H9 (cell line): ENCODE data around the gene EPN3. TPM values are rescaled to one million over a fixed set of nuclear protein-coding genes. Genes with fewer than 3 reads are reported as not detected.

Source experiments
- DNase-seq: peaks from one replicate; pipeline ENCODE4 v3.0.0-alpha.2; 2017
- H2AFZ ChIP-seq: one replicate; pipeline ENCODE4 v1.6.1; 2013; ENCODE audit warnings: mild to moderate bottlenecking, low read length, control low read depth, moderate library complexity
- H2AK5ac ChIP-seq: 2 replicates; pipeline ENCODE4 v1.6.1; 2013; ENCODE audit warnings: low read length, control low read depth, mixed read lengths; ENCODE audit not compliant: insufficient read length
- H2BK120ac ChIP-seq: one replicate; pipeline ENCODE4 v1.6.1; 2013; ENCODE audit warnings: low read depth, mild to moderate bottlenecking, low read length, control low read depth, inconsistent platforms; ENCODE audit not compliant: poor library complexity, severe bottlenecking
- H2BK12ac ChIP-seq: 2 replicates; pipeline ENCODE4 v1.6.1; 2013; ENCODE audit warnings: low read length, control low read depth, mixed read lengths, low read depth; ENCODE audit not compliant: insufficient read length
- H2BK15ac ChIP-seq: 2 replicates; pipeline ENCODE4 v1.6.1; 2013; ENCODE audit warnings: low read depth, low read length, control low read depth
- H2BK20ac ChIP-seq: one replicate; pipeline ENCODE4 v1.6.1; 2013; ENCODE audit warnings: low read depth, mild to moderate bottlenecking, low read length, control low read depth, inconsistent platforms; ENCODE audit not compliant: poor library complexity, severe bottlenecking
- H2BK5ac ChIP-seq: 2 replicates; pipeline ENCODE4 v1.6.1; 2013; ENCODE audit warnings: low read length, control low read depth, mixed read lengths; ENCODE audit not compliant: insufficient read length
- H3K14ac ChIP-seq: 2 replicates; pipeline ENCODE4 v1.6.1; 2013; ENCODE audit warnings: low read length, control low read depth; ENCODE audit not compliant: insufficient read depth
- H3K18ac ChIP-seq: 2 replicates; pipeline ENCODE4 v1.6.1; 2013; ENCODE audit warnings: low read depth, mild to moderate bottlenecking, mixed read lengths, low read length, control low read depth; ENCODE audit not compliant: insufficient read length
- H3K23ac ChIP-seq: 2 replicates; pipeline ENCODE4 v1.6.1; 2013; ENCODE audit warnings: low read length, control low read depth, mixed read lengths, low read depth; ENCODE audit not compliant: insufficient read length
- H3K23me2 ChIP-seq: 2 replicates; pipeline ENCODE4 v1.6.1; 2013; ENCODE audit warnings: low read depth, mild to moderate bottlenecking, mixed read lengths, low read length, control low read depth; ENCODE audit not compliant: insufficient read length, poor library complexity, severe bottlenecking
- H3K27ac ChIP-seq: 2 replicates; pipeline ENCODE4 v1.5.1; 2013; ENCODE audit warnings: low read length, control low read depth, mixed read lengths, low read depth; ENCODE audit not compliant: insufficient read length
- H3K27me3 ChIP-seq: 2 replicates; pipeline ENCODE4 v1.6.1; 2013; ENCODE audit warnings: low read length, control low read depth, inconsistent platforms; ENCODE audit not compliant: insufficient read depth
- H3K4ac ChIP-seq: 2 replicates; pipeline ENCODE4 v1.6.1; 2013; ENCODE audit warnings: low read depth, mild to moderate bottlenecking, control low read depth, inconsistent platforms, low read length, moderate library complexity
- H3K4me1 ChIP-seq: 2 replicates; pipeline ENCODE4 v1.6.1; 2013; ENCODE audit warnings: low read length, control low read depth, inconsistent platforms; ENCODE audit not compliant: insufficient read depth
- H3K4me2 ChIP-seq: 2 replicates; pipeline ENCODE4 v1.6.1; 2013; ENCODE audit warnings: low read length, control low read depth, mixed read lengths; ENCODE audit not compliant: insufficient read length, insufficient read depth
- H3K56ac ChIP-seq: 2 replicates; pipeline ENCODE4 v1.6.1; 2013; ENCODE audit warnings: low read depth, mild to moderate bottlenecking, mixed read lengths, low read length, control low read depth; ENCODE audit not compliant: insufficient read length
- H3K79me1 ChIP-seq: 2 replicates; pipeline ENCODE4 v1.6.1; 2013; ENCODE audit warnings: low read depth, mild to moderate bottlenecking, moderate library complexity, low read length, control low read depth, inconsistent platforms; ENCODE audit not compliant: insufficient read depth, poor library complexity, severe bottlenecking
- H3K79me2 ChIP-seq: 2 replicates; pipeline ENCODE4 v1.6.1; 2013; ENCODE audit warnings: low read length, control low read depth, inconsistent platforms; ENCODE audit not compliant: insufficient read depth
- H3K9ac ChIP-seq: 2 replicates; pipeline ENCODE4 v1.6.1; 2013; ENCODE audit warnings: low read length, control low read depth, mixed read lengths; ENCODE audit not compliant: insufficient read length; ENCODE audit errors: extremely low read depth
- H3K9me3 ChIP-seq: one replicate; pipeline ENCODE4 v1.6.1; 2013; ENCODE audit warnings: low read depth, low read length, inconsistent platforms; ENCODE audit not compliant: control insufficient read depth
- H3T11ph ChIP-seq: one replicate; pipeline ENCODE4 v1.6.1; 2013; ENCODE audit warnings: mild to moderate bottlenecking, low read length, control low read depth, inconsistent platforms
- H4K20me1 ChIP-seq: one replicate; pipeline ENCODE4 v1.6.1; 2013; ENCODE audit not compliant: control insufficient read depth, insufficient read length, insufficient read depth
- H4K5ac ChIP-seq: 2 replicates; pipeline ENCODE4 v1.6.1; 2013; ENCODE audit warnings: low read depth, mild to moderate bottlenecking, mixed read lengths, low read length, control low read depth; ENCODE audit not compliant: insufficient read length
- H4K8ac ChIP-seq: replicated peaks from 2 replicates; pipeline ENCODE4 v1.6.1; 2013; ENCODE audit warnings: low read length, control low read depth, mixed read lengths, low read depth; ENCODE audit not compliant: insufficient read length
- H4K91ac ChIP-seq: 2 replicates; pipeline ENCODE4 v1.6.1; 2013; ENCODE audit warnings: low read depth, mild to moderate bottlenecking, moderate library complexity, mixed read lengths, low read length, control low read depth; ENCODE audit not compliant: insufficient read length
- H3K27ac Mint-ChIP-seq, 3 experiments: 2 replicates in 2 of 3; 3 replicates in 1 of 3; pipeline ENCODE4 v1.8.0; 2020 to 2021; ENCODE audit warnings: mixed read lengths in 3 of 3, mild to moderate bottlenecking in 1 of 3, moderate library complexity in 1 of 3
- H3K27me3 Mint-ChIP-seq: 2 replicates; pipeline ENCODE4 v1.8.0; 2021; ENCODE audit warnings: low read depth, mild to moderate bottlenecking, moderate library complexity, mixed read lengths
- H3K36me3 Mint-ChIP-seq, 3 experiments: 2 replicates in 2 of 3; 3 replicates in 1 of 3; pipeline ENCODE4 v1.8.0; 2020 to 2021; ENCODE audit warnings: low read depth in 3 of 3, mixed read lengths in 3 of 3; ENCODE audit not compliant: insufficient read depth in 1 of 3
- H3K4me1 Mint-ChIP-seq, 2 experiments: 2 replicates each; pipeline ENCODE4 v1.8.0; 2020; ENCODE audit warnings: mixed read lengths in 2 of 2
- H3K4me3 Mint-ChIP-seq, 2 experiments: 2 replicates in 1 of 2; 3 replicates in 1 of 2; pipeline ENCODE4 v1.8.0; 2020 to 2021; ENCODE audit warnings: mild to moderate bottlenecking in 2 of 2, mixed read lengths in 2 of 2, moderate library complexity in 1 of 2
- H3K9me3 Mint-ChIP-seq, 2 experiments: 2 replicates in 1 of 2; 3 replicates in 1 of 2; pipeline ENCODE4 v1.8.0; 2020; ENCODE audit warnings: mild to moderate bottlenecking in 2 of 2, mixed read lengths in 2 of 2, moderate library complexity in 1 of 2
- CTCF ChIP-seq: fragments of 200-600 bp; sonication (generic); conservative IDR thresholded peaks from 3 replicates; pipeline ENCODE4 v1.8.0; 2021; ENCODE audit warnings: antibody characterized with exemption, mild to moderate bottlenecking
- WGBS: extraction: QIAGEN DNeasy Blood & Tissue Kit; methylation state at CpG from one replicate; pipeline ENCODE4 v1.1.7; 2013; ENCODE audit warnings: missing lambda C conversion rate, low lambda C conversion rate, mixed read lengths; ENCODE audit not compliant: insufficient read length; ENCODE audit errors: extremely low coverage; 5-methylcytosine and 5-hydroxymethylcytosine counted together
- total RNA-seq: library from RNA; stranded (reverse); gene quantifications from 2 replicates; pipeline ENCODE4 v1.2.1, GENCODE V29; 2021

EPN3 gene
- total RNA-seq, 1 experiment from 2014 or later = 1.9 TPM

- Mint-ChIP-seq H3K9me3 (no peaks in the 10 kb centered on the region), H3K27me3 (peaks cover 57% of the 10 kb centered on the region), H3K36me3 (peaks cover 0 to 5% (median 2%) of the 10 kb centered on the region in 3 experiments; a peak in 2 of 7 replicates), H3K4me1 (peaks cover 33 to 58% of the 10 kb centered on the region in 2 experiments), H3K4me3 (no peak overlapping the region; a peak in 1 of 5 replicates), H3K27ac (no peak overlapping the region)
- H3K4ac ChIP-seq = no peak overlapping the region
- no peaks in the 10 kb centered on the region for H4K20me1 ChIP-seq
- no peak overlapping the region for H2BK5ac ChIP-seq
- no peak overlapping the region for H3K18ac ChIP-seq
- no peak overlapping the region for H2AK5ac ChIP-seq
- H3K14ac ChIP-seq = no peak overlapping the region
- no peak for TF ChIP-seq CTCF
- no CpG with 5 or more reads among the region's 12 CpGs for WGBS
- no peak overlapping the region for H4K91ac ChIP-seq
- no peaks in the 10 kb centered on the region for H3K23me2 ChIP-seq
- peaks cover 21% of the 10 kb centered on the region; the same call in 1 of the 2 replicates for H3K27me3 ChIP-seq
- H2AFZ ChIP-seq = no peak overlapping the region
- H3K56ac ChIP-seq = no peak overlapping the region
- no peak overlapping the region for H3T11ph ChIP-seq
- no peak overlapping the region for H3K23ac ChIP-seq
- H3K79me1 ChIP-seq = no peaks in the 10 kb centered on the region
- no peak overlapping the region for H2BK20ac ChIP-seq
- H2BK12ac ChIP-seq = no peak overlapping the region
- H3K9ac ChIP-seq = no peak overlapping the region
- H4K5ac ChIP-seq = no peak overlapping the region
- no peak overlapping the region for H2BK15ac ChIP-seq
- H3K9me3 ChIP-seq = no peaks in the 10 kb centered on the region
- H3K4me2 ChIP-seq = no peak overlapping the region
- H3K79me2 ChIP-seq = no peaks in the 10 kb centered on the region
- DNase-seq = no peak
- peaks cover 2% of the 10 kb centered on the region; the same call in 1 of the 2 replicates for H3K4me1 ChIP-seq
- H4K8ac ChIP-seq = no peak overlapping the region
- no peak overlapping the region for H2BK120ac ChIP-seq
- no peak overlapping the region for H3K27ac ChIP-seq
Observed at GRCh38 chr17:50568659-50569058, 36.1 kb downstream of the EPN3 start.
